Kidney (tissue), 14 donors: ENCODE results near the gene RPL28. TPM values are rescaled to one million over a fixed set of nuclear protein-coding genes. Genes with fewer than 3 reads are reported as not detected.

Source experiments
- DNase-seq, 5 donors: peaks; one replicate each; pipeline ENCODE4 v3.0.0-alpha.2; 2013 to 2020
- FAIRE-seq: peaks from 2 replicates; lab custom pipeline; 2012; peaks lifted over from hg19 to GRCh38; lab: Jason Lieb, UNC
- H3K27ac ChIP-seq, 2 donors: one replicate each; pipeline ENCODE4 v1.7.0; 2013; ENCODE audit warnings: low read depth in 2 of 2, low read length in 2 of 2, inconsistent platforms in 1 of 2
- H3K27me3 ChIP-seq: one replicate; pipeline ENCODE4 v1.7.1; 2013; ENCODE audit warnings: low read length, inconsistent platforms; ENCODE audit not compliant: control insufficient read depth, insufficient read depth
- H3K36me3 ChIP-seq, 3 donors: one replicate each; pipeline versions ENCODE4 v1.7.0 to v1.7.1; 2013; ENCODE audit warnings: low read length in 3 of 3, control low read depth in 1 of 3, inconsistent platforms in 1 of 3; ENCODE audit not compliant: insufficient read depth in 3 of 3, control insufficient read depth in 2 of 3
- H3K4me1 ChIP-seq, 3 donors: one replicate each; pipeline versions ENCODE4 v1.7.0 to v1.7.1; 2013; ENCODE audit warnings: low read length in 3 of 3, inconsistent platforms in 1 of 3, low read depth in 1 of 3; ENCODE audit not compliant: control insufficient read depth in 2 of 3, insufficient read depth in 2 of 3
- H3K4me3 ChIP-seq, 3 donors: one replicate each; pipeline versions ENCODE4 v1.7.0 to v1.8.1; 2013; ENCODE audit warnings: low read length in 3 of 3, control low read depth in 1 of 3, inconsistent platforms in 1 of 3
- H3K9ac ChIP-seq, 3 donors: one replicate each; pipeline versions ENCODE4 v1.7.0 to v1.7.1; 2013; ENCODE audit warnings: low read length in 3 of 3, control low read depth in 1 of 3, inconsistent platforms in 1 of 3
- H3K9me3 ChIP-seq, 3 donors: one replicate each; pipeline versions ENCODE4 v1.7.0 to v1.7.1; 2013; ENCODE audit warnings: low read length in 3 of 3, control low read depth in 1 of 3, inconsistent platforms in 1 of 3; ENCODE audit not compliant: control insufficient read depth in 2 of 3, insufficient read depth in 1 of 3
- CTCF ChIP-seq: IDR thresholded peaks from 3 replicates; pipeline ENCODE4 v1.5.1; 2012; ENCODE audit warnings: mild to moderate bottlenecking, moderate library complexity, borderline replicate concordance; ENCODE audit not compliant: insufficient read depth; ENCODE audit errors: extremely low read depth
- intact Hi-C: fragments of 100-400 bp; cut with DNase I; formaldehyde crosslinking; loops from one replicate; pipeline ENCODE4 v1.11.1; 2022
- polyA plus RNA-seq: library from polyadenylated mRNA; stranded (reverse); fragments of 350-450 nt; fragmentation: Illumina TruSeq; extraction: RNeasy Lipid Tissue Mini Kit (QIAGEN cat#74804); gene quantifications from one replicate; pipeline ENCODE4 v1.2.3, GENCODE V29; 2014; ENCODE audit warnings: low read depth, low replicate concordance; ENCODE audit not compliant: insufficient read depth
- total RNA-seq: library from RNA; stranded (reverse); fragmentation: NEBNext Ultra II Directional; extraction: Animal tissue kit (Norgen Biotek cat#: 25700); gene quantifications from one replicate; pipeline ENCODE4 v1.2.1, GENCODE V29; 2021
- donor health status: control.
- donor health status: control.
- donor health status: control.
- donor health status: control.
- donor health status: control.
- donor health status: DM: yes; HTN: yes; CAD: no.
- donor health status: Normal renal cell carcinoma (clear cell type).

The RPL28 gene
- total and polyA plus RNA-seq, 2 donors from 2014 or later = 1,259 to 1,453 TPM

- Histone ChIP-seq H3K9ac (no peak overlapping the region), H3K9me3 (no peaks in the 10 kb centered on the region), H3K4me1 (no peaks in the 10 kb centered on the region), H3K4me3 (no peak overlapping the region), H3K27ac (no peak overlapping the region), H3K27me3 (no peaks in the 10 kb centered on the region), H3K36me3 (no peaks in the 10 kb centered on the region)
- DNase-seq (peak in 1 of 5 donors; percentile 68), FAIRE-seq (no peak)
- TF ChIP-seq CTCF = no peak
- intact Hi-C loops = no loop called here
These were observed 23.4 kb upstream of the RPL28 start for GRCh38 chr19:55362174-55362989.

- DNase-seq = peak in 4 of 5 donors; percentile 57 to 65 (median 61)
- no peaks in the 10 kb centered on the region for H3K4me1 ChIP-seq
- no peak within 1 kb of the TSS for H3K9ac ChIP-seq
- no peaks in the 10 kb centered on the region for H3K36me3 ChIP-seq
- H3K27me3 ChIP-seq = no peaks in the 10 kb centered on the region
- H3K27ac ChIP-seq = no peak within 1 kb of the TSS
- H3K4me3 ChIP-seq = no peak within 1 kb of the TSS
- TF ChIP-seq CTCF = no peak
- intact Hi-C loops = no loop called here
- no peak for FAIRE-seq
- H3K9me3 ChIP-seq = no peaks in the 10 kb centered on the region
These were observed 22.6 kb upstream of the RPL28 start, which contains the start of gene GARIN5B for GRCh38 chr19:55362990-55363716. Gene GARIN5B (minus strand): TSS chr19:55363260. CDS start chr19:55363066, 194 bp downstream.

GRCh38 chr19:55365245-55365644 is 20.5 kb upstream of the RPL28 start:
- H3K9ac ChIP-seq = no peak overlapping the region
- intact Hi-C loops = no loop called here
- H3K9me3 ChIP-seq = no peaks in the 10 kb centered on the region
- no peak for TF ChIP-seq CTCF
- H3K4me1 ChIP-seq = peaks cover 0 to 2% (median 0%) of the 10 kb centered on the region in 3 donors
- no peak for FAIRE-seq
- H3K27me3 ChIP-seq = no peaks in the 10 kb centered on the region
- no peak overlapping the region for H3K27ac ChIP-seq
- DNase-seq = peak in 1 of 5 donors; percentile 34
- no peaks in the 10 kb centered on the region for H3K36me3 ChIP-seq
- no peak overlapping the region for H3K4me3 ChIP-seq
